Heart right ventricle (tissue), 16 donors: ENCODE measurements around the gene LRG1. TPM values are rescaled to one million over a fixed set of nuclear protein-coding genes. Genes with fewer than 3 reads are reported as not detected.
A peak's percentile ranks its signal among the peaks of the same experiment; 100 is the strongest.

Source experiments
- ATAC-seq, 8 donors: fragments of 200-7000 bp; cut with Tn5 transposase; one replicate each; pipeline ENCODE4 v1.9.1; 2020; ENCODE audit warnings: mild to moderate bottlenecking in 8 of 8, moderate library complexity in 8 of 8, moderate number of reproducible peaks in 1 of 8
- DNase-seq, 2 donors: peaks; one replicate each; pipeline ENCODE4 v3.0.0-alpha.2; 2020
- H3K27ac ChIP-seq, 10 donors: fragments of 200-600 bp; sonication (generic) in 2 of 10; one replicate each; pipeline versions ENCODE4 v1.5.0 to v1.8.0; 2020 to 2022; ENCODE audit warnings: mild to moderate bottlenecking in 3 of 10
- H3K27me3 ChIP-seq, 7 donors: fragments of 200-600 bp; one replicate each; pipeline ENCODE4 v1.8.0; 2021 to 2022; ENCODE audit warnings: mild to moderate bottlenecking in 2 of 7
- H3K36me3 ChIP-seq, 9 donors: fragments of 200-600 bp; sonication (generic) in 1 of 9; one replicate each; pipeline versions ENCODE4 v1.5.0 to v1.8.0; 2020 to 2022; ENCODE audit warnings: mild to moderate bottlenecking in 2 of 9
- H3K4me1 ChIP-seq, 9 donors: fragments of 200-600 bp; sonication (generic) in 1 of 9; one replicate each; pipeline versions ENCODE4 v1.5.0 to v1.8.0; 2020 to 2022; ENCODE audit warnings: mild to moderate bottlenecking in 4 of 9
- H3K4me3 ChIP-seq, 10 donors: fragments of 200-600 bp; sonication (generic) in 2 of 10; one replicate each; pipeline versions ENCODE4 v1.5.0 to v1.8.0; 2020 to 2022; ENCODE audit warnings: mild to moderate bottlenecking in 7 of 10, moderate library complexity in 2 of 10
- H3K9me3 ChIP-seq, 11 donors: fragments of 200-600 bp in 10 of 11; sonication (generic) in 2 of 11; one replicate each; pipeline versions ENCODE4 v1.5.0 to v1.8.0; 2013 to 2022; ENCODE audit warnings: mild to moderate bottlenecking in 2 of 11, control low read depth in 1 of 11, moderate library complexity in 1 of 11
- CTCF ChIP-seq, 9 donors: fragments of 200-600 bp; sonication (generic) in 2 of 9; IDR thresholded peaks; one replicate each; pipeline versions ENCODE4 v1.5.0 to v1.8.0; 2021 to 2022; ENCODE audit warnings: antibody characterized with exemption in 9 of 9, mild to moderate bottlenecking in 5 of 9, moderate library complexity in 1 of 9
- WGBS, 2 donors: extraction: QIAGEN DNeasy Blood & Tissue Kit; methylation state at CpG; one replicate each; pipeline ENCODE4 v1.1.7; 2013; ENCODE audit warnings: inconsistent platforms in 1 of 2; 5-methylcytosine and 5-hydroxymethylcytosine counted together
- intact Hi-C, 10 donors: fragments of 100-400 bp; cut with DNase I; formaldehyde crosslinking; loops; one replicate each; pipeline versions ENCODE4 v1.11.1 to v1.14.2; 2022
- polyA plus RNA-seq, 2 donors: library from polyadenylated mRNA; stranded (reverse); fragments of 200-250 nt; gene quantifications; one replicate each; pipeline ENCODE4 v1.2.3, GENCODE V29; 2013
- total RNA-seq, 10 donors: library from RNA; stranded (reverse); fragmentation: NEBNext Ultra II Directional in 3 of 10; extraction: Animal tissue kit (Norgen Biotek cat#: 25700) in 3 of 10; gene quantifications; one replicate each; pipeline versions ENCODE4 v1.2.1 to v1.2.4, GENCODE V29; 2021 to 2023
- donor health status: Arrhythmogenic right ventricular cardiomyopathy.
- donor health status: ischemic (EF 13 %, LVEDD 7.1; RV severe dilation, severe dysfunction).
- donor health status: healthy with polysubstance abuse.
- donor health status: DM: no; HTN: yes; CAD: no.
- donor health status: DM: no; HTN: no; CAD: no.
- donor health status: ischemic (EF 25% LVEDD 6.9; RV normal size, moderate dysfunction).
- donor health status: ischemic (EF 25% LVEDD 5.7; RV mildly dilated, moderate dysfunction).
- donor health status: healthy.
- donor health status: DM: yes; HTN: yes; CAD: no.
- donor health status: Ischemic cardiomyopathy.
- donor health status: ischemic (EF 35%, LVEDD 5.7; RV mildly dilated, moderate dysfunction).
- donor health status: nonischemic (EF 11% LVEDD 7.7; RV severe dilation, severe dysfunction).
- donor health status: DM: yes; HTN: yes; CAD: no.
- donor health status: PGD.
- donor health status: ischemic (EF 29% LVEDD 5.4; RV normal size, mild dysfunction).
- donor health status: nonischemic (EF 23%, LVEDD 6.1; RV moderate dilation, normal function).

Gene LRG1
- total and polyA plus RNA-seq, 12 donors = 0.06 to 1.3 (median 0.29) TPM

GRCh38 chr19:4548238-4548584, 8.4 kb upstream of the LRG1 start:
- Histone ChIP-seq H3K9me3 (no peaks in the 10 kb centered on the region), H3K27ac (no peak overlapping the region), H3K4me3 (no peak overlapping the region), H3K36me3 (peaks cover 0 to 72% (median 0%) of the 10 kb centered on the region in 9 donors), H3K27me3 (no peaks in the 10 kb centered on the region), H3K4me1 (peaks cover 0 to 9% (median 0%) of the 10 kb centered on the region in 9 donors)
- DNase-seq (no peak), ATAC-seq (no peak)
- 74 to 83% methylated on average over 14 of the region's 14 CpGs for WGBS, 2 donors
- intact Hi-C loops = no loop called here
- no peak for TF ChIP-seq CTCF (IDR thresholded peaks at IDR 0.05)

GRCh38 chr19:4547303-4548237, 7.7 kb upstream of the LRG1 start:
- no peaks in the 10 kb centered on the region for H3K9me3 ChIP-seq
- peaks cover 0 to 66% (median 0%) of the 10 kb centered on the region in 9 donors for H3K36me3 ChIP-seq
- 68 to 74% methylated on average over 31 to 32 of the region's 32 CpGs for WGBS, 2 donors
- DNase-seq (no peak), ATAC-seq (peak in 3 of 8 donors; percentile 22 to 31 (median 31))
- no peak overlapping the region for H3K4me3 ChIP-seq
- TF ChIP-seq CTCF (IDR thresholded peaks at IDR 0.05) = peak in 5 of 9 donors; percentile 13 to 37 (median 20)
- H3K27ac ChIP-seq = no peak overlapping the region
- peaks cover 0 to 9% (median 0%) of the 10 kb centered on the region in 9 donors for H3K4me1 ChIP-seq
- intact Hi-C loops = no loop called here
- no peaks in the 10 kb centered on the region for H3K27me3 ChIP-seq

GRCh38 chr19:4543842-4544647, 4.2 kb upstream of the LRG1 start:
- ATAC-seq = peak in 2 of 8 donors; percentile 3 to 11
- Histone ChIP-seq H3K27ac (peak overlapping the region in 2 of 10 donors; percentile 22 to 88), H3K4me1 (peaks cover 0 to 39% (median 0%) of the 10 kb centered on the region in 9 donors), H3K4me3 (peak overlapping the region in 1 of 10 donors; percentile 44), H3K27me3 (no peaks in the 10 kb centered on the region), H3K9me3 (peaks cover 0 to 12% (median 0%) of the 10 kb centered on the region in 11 donors), H3K36me3 (peaks cover 0 to 36% (median 0%) of the 10 kb centered on the region in 9 donors)
- DNase-seq = no peak
- intact Hi-C loops = no loop called here
- 94% methylated on average over 53 to 87 of the region's 87 CpGs for WGBS, 2 donors
- no peak for TF ChIP-seq CTCF (IDR thresholded peaks at IDR 0.05)
